Measurements from ENCODE around the gene PARD3.

DNA sequence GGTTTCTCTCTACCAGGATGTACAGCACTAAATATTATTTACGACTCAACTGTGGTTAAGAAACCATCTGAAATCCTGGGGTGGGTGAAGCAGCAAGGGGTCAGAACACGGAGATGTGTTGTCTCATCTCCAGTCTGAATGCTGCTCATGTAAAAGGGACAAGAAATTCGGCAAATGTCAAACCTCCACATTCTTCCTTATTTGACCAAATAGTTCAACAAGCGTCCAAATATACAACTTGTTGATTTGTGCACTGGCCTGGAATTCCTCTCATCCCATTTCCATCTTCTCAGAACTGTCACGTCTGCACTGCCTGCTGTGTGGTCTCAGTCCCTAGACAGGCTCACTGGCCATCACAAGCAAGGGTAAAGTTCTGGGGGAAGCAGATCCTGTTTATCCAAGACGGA is 520.0 kb downstream of the PARD3 start:
- TF ChIP-seq, protein P1, sequence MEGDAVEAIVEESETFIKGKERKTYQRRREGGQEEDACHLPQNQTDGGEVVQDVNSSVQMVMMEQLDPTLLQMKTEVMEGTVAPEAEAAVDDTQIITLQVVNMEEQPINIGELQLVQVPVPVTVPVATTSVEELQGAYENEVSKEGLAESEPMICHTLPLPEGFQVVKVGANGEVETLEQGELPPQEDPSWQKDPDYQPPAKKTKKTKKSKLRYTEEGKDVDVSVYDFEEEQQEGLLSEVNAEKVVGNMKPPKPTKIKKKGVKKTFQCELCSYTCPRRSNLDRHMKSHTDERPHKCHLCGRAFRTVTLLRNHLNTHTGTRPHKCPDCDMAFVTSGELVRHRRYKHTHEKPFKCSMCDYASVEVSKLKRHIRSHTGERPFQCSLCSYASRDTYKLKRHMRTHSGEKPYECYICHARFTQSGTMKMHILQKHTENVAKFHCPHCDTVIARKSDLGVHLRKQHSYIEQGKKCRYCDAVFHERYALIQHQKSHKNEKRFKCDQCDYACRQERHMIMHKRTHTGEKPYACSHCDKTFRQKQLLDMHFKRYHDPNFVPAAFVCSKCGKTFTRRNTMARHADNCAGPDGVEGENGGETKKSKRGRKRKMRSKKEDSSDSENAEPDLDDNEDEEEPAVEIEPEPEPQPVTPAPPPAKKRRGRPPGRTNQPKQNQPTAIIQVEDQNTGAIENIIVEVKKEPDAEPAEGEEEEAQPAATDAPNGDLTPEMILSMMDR (IDR thresholded peaks at IDR 0.05; ENCODE audit: low read depth, low read length, poor library complexity, severe bottlenecking) = no peak
- TF ChIP-seq EZH2phosphoT487 (IDR thresholded peaks at IDR 0.05; ENCODE audit: borderline replicate concordance, low read length) = no peak
